ENCODE measurements around the gene WDR83.
A peak's percentile ranks its signal among the peaks of the same experiment; 100 is the strongest.
"Not testable (repeated sequence)": the region's sequence is repeated elsewhere in the genome, so short reads cannot be mapped to it uniquely, and the experiment has no call there.

The WDR83 gene

GRCh38 chr19:12656899-12657571, 9.6 kb upstream of the WDR83 start:
- no peak for DNase-seq

- DNase-seq = no peak
Measured at GRCh38 chr19:12657966-12658365, 8.6 kb upstream of the WDR83 start.

GRCh38 chr19:12660980-12661379, 5.6 kb upstream of the WDR83 start:
- no peak for DNase-seq

GRCh38 chr19:12664406-12665280, 2.0 kb upstream of the WDR83 start:
- DNase-seq = no peak

- peak; percentile 76 for DNase-seq
Measured at GRCh38 chr19:12665281-12665573, 1.4 kb upstream of the WDR83 start.

- DNase-seq = peak; percentile 32
Measured at GRCh38 chr19:12665671-12666264, 839 bp upstream of the WDR83 start.

- DNase-seq = no peak
Measured at GRCh38 chr19:12667731-12668302, 1.2 kb downstream of the WDR83 start.

GRCh38 chr19:12668346-12668745, 1.7 kb downstream of the WDR83 start:
- no peak for DNase-seq

GRCh38 chr19:12668932-12669269, 2.3 kb downstream of the WDR83 start:
- DNase-seq = peak; percentile 69

- DNase-seq = peak; percentile 80
Measured at GRCh38 chr19:12669270-12670158, 2.9 kb downstream of the WDR83 start.

- DNase-seq = no peak
Measured at GRCh38 chr19:12670159-12670928, 3.7 kb downstream of the WDR83 start.

GRCh38 chr19:12672744-12673143, 6.1 kb downstream of the WDR83 start:
- DNase-seq = no peak

GRCh38 chr19:12675399-12675798, 8.8 kb downstream of the WDR83 start:
- no peak for DNase-seq

- no peak for DNase-seq
Measured at GRCh38 chr19:12675940-12676339, 9.3 kb downstream of the WDR83 start.

- DNase-seq = peak; percentile 90
Measured at GRCh38 chr19:12676384-12676792, 9.8 kb downstream of the WDR83 start.

GRCh38 chr19:12676928-12677327, 10.3 kb downstream of the WDR83 start:
- DNase-seq = no peak

GRCh38 chr19:12678039-12678438, 11.4 kb downstream of the WDR83 start:
- not testable (repeated sequence) for DNase-seq

- DNase-seq = no peak
Measured at GRCh38 chr19:12680034-12680433, 13.4 kb downstream of the WDR83 start.

GRCh38 chr19:12681074-12681987, 14.7 kb downstream of the WDR83 start, which contains the start of gene DHPS:
DHPS (minus strand) TSS chr19:12681880; CDS start chr19:12681766, 114 bp downstream.
- peak; percentile 92 for DNase-seq

GRCh38 chr19:12685831-12686230, 19.2 kb downstream of the WDR83 start:
- DNase-seq = no peak
